ENCODE measurements around the gene CBX8.

CBX8 gene

DNA sequence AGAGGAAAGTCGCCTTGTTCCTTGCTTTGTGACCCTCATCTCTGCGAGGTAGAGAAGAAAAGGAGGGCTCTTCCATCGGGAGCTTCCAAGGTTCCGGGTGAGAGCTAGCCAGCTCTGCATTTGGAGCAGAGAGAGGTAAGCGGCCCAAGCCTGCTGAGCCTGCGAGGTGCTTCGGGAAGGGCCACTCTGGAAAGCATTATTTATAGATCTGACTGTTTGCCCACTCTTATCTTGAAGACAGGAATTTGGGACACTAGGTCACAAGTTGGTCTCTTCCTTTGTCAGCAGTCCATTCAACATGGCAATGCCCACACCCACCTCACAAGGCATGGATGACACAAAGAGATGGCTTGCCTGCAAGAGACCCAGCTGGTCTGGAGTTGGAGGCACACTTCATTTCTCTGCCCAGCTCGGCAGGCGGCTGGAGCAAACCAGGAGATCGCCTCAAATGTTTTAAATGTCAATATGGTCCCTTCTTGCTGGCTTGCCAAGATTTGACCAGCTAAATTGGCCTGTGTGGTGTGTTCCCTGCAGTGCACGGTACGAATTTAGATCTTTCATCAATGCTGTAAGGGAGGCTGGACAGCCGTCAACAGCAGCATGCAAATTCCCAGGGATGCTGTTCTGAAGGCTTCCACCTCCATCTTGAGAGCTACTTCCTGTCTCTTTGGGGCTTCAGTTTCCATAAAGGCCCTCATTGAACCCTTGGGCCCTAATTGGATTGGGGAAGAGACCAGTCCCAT is 22.8 kb upstream of the CBX8 start:
- no peak for DNase-seq (ENCODE audit: low read depth, low spot score)

DNA sequence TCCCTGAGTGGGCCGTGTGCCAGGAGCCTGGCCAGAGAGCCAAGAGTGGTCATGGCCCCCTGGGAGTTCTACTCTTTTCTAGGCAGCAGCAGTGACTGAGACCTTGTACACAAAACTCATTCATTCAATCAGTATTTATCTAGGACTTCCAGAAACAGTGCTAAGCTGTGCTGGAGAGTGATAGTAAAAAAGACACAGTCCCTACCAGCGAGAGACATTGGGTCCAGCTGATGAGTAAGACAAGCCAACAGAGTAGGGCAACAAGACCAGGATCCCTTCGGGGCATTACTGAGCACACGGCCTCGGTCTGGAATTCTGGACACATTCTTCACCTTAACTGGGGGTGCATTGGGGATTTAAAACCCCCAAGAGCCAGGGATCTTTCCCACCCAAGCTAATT is 22.2 kb upstream of the CBX8 start:
- no peak for DNase-seq (ENCODE audit: low read depth, low spot score)

DNA sequence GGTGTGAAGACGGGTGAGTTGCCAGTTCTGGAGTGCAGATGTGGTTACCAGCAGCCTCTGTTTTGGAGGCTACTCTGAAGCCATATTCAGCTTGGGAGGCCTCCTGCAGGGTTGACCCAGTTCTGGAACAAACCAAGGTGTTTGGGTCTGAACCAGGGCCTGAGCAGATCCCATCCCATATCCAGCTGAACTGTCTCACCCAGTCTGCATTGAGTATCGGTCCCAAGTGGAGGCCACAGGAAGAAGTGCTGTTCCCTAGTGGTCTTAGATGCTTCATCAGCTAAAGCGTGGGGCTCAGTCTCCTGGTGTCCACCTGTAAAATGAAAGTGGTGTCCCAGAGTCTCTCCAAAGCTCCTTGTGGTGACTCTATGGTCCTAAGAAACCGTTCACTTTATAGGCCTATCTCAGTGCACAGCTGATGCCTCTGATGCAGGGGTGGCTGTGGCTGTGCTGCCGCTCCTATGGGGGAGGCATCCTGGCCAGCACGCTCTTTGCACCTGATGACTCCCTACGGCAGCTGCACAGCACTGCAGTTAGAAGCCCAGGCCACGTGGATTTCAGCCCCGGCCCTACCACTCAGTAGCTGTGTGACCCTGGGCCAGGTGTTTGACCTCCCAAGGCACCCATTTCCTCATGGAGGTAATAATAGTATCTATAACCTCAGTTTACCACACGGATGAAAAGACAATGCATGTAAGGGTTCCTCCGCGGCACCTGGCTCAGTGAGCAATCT is 21.3 kb upstream of the CBX8 start:
- no peak for DNase-seq (ENCODE audit: low read depth, low spot score)

GRCh38 chr17:79815836-79816461 is 19.1 kb upstream of the CBX8 start:
- no peak for DNase-seq (ENCODE audit: low read depth, low spot score)

- no peak for DNase-seq (ENCODE audit: low read depth, low spot score)
Measured at GRCh38 chr17:79814974-79815835, 18.3 kb upstream of the CBX8 start.

GRCh38 chr17:79814127-79814973 is 17.5 kb upstream of the CBX8 start:
- no peak for DNase-seq (ENCODE audit: low read depth, low spot score)

DNA sequence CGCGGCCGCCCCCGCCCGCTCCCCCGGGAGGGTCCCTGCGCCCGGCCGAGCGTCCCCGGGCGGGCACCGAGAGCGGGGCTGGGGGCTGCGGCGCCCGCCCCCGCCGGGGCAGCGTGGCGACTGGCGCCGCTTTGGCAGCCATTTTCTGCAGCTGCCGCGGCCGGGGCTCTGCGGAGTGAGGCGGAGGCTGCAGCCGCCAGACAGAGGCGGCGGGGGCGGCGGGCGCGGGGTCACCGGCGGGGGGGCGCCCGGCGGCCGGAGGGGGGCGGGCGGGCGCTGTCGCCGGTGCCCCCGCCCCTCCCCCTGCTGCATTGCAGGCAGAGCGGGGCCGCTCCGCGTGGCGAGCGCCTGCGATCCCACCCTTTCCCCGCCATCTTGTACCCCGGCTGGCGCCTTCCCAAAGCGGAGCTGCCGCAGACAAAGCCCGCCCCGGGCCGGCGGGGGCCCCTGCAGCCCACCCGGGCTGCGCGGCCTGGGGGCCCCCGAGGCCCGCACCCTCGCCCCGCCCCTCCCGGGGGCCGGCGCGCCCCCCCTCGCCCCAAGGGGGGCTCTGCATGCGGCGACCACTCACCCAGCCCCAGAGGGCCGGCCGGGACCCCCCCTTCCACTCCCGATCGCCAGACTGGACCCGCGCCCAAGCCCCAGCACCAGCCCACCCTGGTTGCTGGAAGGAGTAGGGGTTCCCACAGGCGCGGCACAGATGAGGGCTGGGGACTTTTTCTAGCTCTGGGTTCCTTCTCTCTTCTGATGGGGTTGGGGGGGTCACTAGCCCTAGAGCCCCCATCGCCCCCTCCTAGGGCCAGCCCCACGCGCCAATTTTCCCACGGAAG is 16.6 kb upstream of the CBX8 start:
- no peak for DNase-seq (ENCODE audit: low read depth, low spot score)

DNA sequence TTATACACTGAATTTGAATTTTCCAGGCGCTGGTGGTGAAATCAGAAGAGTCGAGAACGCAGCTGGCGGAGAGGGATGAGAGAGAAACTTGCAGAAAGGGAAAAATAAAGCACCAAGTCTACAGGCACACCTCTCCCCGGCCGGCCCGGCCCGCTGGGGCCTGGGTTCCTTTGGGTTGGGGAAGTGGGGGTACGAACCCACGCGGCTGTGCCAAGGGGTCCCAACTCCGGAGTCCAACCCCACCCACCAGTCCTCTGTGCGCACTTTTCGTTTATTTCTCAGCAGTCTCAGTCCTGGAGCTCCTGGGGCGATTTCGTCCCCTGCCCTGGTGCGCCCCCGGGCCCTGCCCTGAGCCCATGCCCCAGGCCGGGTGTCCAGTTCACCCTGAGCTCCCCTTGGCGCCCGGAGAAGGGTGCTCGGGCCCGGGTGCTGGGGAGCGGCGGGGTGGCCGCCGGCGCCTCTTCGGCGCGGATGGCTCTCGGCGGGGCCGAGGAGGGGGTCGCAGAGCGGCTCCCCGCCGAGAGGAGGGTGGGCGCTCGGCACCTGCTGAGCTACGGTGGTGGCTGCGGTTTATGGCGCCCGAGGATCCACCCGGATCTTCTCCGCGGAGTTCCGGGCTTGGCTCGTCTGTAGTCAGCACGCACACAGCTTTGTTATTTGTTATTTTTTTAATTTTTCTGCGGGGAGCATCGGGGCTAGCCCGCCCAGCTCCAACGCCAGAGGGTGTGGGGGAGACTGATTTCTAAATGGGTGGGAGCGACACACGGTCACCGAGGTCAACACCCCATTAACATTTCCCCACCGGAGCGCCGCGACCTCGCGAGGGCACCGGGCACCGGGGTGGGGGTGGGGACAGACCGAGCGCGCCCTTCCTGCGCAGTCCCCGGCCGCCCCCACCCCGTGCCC is 15.7 kb upstream of the CBX8 start:
- DNase-seq (ENCODE audit: low read depth, low spot score) = no peak

DNA sequence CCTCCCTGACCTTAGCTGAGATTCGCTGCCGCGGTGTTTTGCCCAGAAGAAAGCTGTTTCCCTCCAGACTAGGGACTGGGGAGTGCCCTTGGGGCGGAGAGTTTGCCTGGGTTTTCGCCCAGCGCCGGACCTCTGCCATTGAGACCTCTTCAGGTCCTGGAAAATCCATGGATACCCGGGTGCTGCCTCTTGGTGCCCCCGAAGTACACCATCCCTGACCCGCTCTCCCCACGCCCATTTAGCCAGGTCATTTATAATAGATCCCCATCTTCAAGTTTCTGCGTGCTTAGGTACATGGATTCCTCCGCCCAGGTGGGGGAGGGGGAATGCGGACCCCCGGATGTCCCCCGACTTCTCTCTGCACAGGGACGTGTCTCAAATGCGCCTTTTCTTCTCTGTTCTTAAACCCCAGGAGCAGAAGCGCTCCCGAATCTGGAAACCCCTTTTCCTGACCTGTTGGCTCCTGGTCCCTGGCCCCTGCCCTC is 15.0 kb upstream of the CBX8 start:
- no peak for DNase-seq (ENCODE audit: low read depth, low spot score)

- DNase-seq (ENCODE audit: low read depth, low spot score) = no peak
Measured at GRCh38 chr17:79811011-79811867, 14.4 kb upstream of the CBX8 start.

- DNase-seq (ENCODE audit: low read depth, low spot score) = peak; percentile 64
Measured at GRCh38 chr17:79810130-79811010, 13.5 kb upstream of the CBX8 start.

- no peak for DNase-seq (ENCODE audit: low read depth, low spot score)
Measured at GRCh38 chr17:79809530-79810129, 12.8 kb upstream of the CBX8 start.

DNA sequence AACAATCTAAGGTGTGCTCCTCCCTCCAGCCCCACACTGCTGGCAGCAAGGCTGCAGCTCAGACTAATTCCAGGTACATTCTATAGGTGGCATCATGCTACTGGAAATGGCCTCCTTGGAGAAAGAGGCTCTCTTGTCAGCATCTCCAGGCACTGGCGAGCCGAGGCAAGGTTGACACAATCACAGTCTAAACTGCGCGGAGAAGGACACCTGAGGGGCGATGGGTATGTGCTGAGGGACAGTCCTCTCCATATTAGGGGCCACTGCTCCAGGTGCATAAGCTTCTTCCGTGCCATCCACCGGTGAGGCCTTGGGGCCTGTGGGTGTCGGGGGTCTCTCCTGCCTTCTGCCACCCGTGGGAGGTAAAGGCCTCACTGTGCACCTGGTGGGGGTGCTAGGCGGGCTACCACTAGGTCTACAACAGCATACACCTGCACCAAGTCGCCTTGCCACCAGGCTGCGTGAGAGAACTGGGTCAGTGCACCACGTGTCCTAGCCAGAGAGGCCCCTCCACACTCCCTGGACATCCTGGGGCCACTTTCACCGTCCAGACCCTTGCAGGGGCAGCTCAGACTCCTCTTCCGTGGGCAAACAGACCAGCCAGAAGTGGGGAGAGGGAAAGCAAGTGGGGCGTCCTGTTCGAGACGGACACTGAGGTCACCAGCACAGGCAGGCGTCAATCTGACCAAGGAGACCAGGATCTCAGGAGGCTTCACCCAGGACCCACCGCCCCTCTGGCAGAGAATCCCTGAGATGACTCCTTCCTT is 12.1 kb upstream of the CBX8 start:
- DNase-seq (ENCODE audit: low read depth, low spot score) = no peak

DNA sequence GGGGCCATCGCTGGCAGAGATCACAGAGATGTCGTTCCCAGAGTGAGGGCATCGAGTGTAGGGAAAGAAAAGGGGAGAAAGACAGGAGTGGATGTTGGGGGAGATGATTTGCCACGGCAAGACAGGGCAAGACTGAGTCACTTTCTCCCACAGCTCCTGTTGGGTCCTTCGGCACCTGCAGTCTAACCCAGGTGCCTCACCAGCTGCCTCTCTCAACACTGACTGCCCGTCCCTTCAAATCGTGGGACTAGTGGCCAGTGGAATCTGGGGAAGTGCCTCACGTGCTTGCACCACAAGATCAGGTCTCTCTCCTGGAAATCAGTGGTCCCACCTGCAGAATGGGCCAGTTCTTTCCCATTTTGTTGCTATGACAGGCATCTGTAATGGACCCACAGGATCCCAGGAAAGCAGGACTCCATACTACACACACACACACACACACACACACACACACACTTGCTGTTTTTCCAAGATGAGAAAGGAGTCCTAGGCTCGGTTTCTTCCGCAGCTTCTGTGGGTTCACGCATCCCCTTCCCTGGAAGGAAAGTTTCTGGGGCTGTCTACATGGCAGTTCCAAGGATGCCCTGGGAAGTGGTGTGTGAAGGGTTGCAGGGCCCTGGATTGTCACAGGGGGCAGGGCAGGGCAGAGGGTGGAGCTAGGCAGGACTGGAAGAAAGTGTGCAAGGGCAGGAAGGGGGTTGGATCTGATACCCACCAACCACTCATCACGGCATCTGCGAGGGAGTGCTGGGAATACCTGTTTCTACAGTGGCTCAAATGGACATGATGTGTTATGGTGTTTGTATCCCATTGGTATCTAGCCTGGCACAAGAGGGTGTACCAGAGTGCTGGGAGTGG is 10.2 kb upstream of the CBX8 start:
- no peak for DNase-seq (ENCODE audit: low read depth, low spot score)

- DNase-seq (ENCODE audit: low read depth, low spot score) = no peak
Measured at GRCh38 chr17:79806446-79806760, 9.5 kb upstream of the CBX8 start.

Data from activated CD4-positive, CD25-positive, alpha-beta regulatory T cell treated with anti-CD3 and anti-CD28 coated beads, Interleukin-2, amount 50 U/mL, for 16 hours (primary cell).